NCI-H146 treated with DMSO at 0.1 percent for 48 hours (cell line): ENCODE measurements around the gene AKAP13.
"Not testable (repeated sequence)": the region's sequence is repeated elsewhere in the genome, so short reads cannot be mapped to it uniquely, and the experiment has no call there.

Experiments
- DNase-seq: peaks from one replicate; lab custom pipeline; 2025; ENCODE audit not compliant: unreplicated experiment; lab: John Stamatoyannopoulos, UW

AKAP13 gene

DNA sequence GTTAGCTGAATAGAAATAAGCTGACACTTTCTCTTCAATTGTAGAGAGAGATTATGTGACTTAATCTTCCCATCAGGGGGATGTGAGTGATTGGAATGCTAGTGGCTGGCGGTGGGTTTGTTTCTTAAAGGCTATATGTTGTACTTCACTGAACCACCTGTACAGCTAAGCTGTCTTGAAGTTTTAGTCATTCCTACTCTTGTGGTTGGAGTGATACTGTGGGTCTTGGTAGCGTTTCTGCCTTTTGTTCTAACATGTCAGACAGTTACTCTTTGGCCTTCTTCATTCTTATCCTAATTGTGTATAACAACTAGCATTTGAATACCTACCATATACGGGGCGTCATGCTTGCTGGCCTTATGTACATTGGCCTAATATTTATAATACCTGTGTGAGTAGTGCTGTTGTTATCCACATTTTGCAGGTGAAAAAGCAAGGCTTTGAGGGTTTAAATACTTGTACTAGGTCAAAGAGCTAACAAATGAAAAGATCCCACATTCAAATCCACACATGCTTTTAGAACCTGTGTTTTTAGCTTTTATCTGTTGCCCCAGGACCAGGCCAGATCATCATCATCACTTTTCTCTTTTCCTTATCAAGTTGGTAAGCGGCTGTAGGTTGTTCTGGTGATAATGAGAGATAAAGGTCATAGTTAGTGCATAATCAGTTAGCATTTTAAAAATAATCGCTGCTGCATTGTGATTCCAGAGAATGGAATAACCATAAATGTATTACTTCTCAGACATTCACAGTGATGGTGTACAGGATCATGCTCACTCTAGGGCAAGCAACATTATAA is 50.2 kb downstream of the AKAP13 start:
- no peak for DNase-seq

DNA sequence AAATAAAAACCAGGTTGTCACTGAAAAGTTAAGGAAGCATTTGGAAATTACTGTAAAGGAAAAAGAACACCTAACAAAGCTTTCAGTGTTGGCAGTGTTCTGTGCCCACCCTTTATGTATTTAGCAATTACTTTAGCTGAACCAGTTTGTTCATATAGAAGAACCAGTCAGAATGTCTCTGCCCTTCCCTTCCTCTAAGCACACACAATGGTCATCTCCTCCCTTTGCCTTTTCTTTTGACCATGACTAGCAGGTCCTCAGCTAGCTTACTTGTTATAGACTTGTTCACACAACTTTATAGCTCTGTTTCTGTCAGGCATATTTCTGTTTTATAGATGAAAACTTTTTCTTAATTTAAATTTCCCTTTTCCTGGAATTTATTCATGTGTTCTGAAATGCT is 59.6 kb downstream of the AKAP13 start:
- DNase-seq: no peak

DNA sequence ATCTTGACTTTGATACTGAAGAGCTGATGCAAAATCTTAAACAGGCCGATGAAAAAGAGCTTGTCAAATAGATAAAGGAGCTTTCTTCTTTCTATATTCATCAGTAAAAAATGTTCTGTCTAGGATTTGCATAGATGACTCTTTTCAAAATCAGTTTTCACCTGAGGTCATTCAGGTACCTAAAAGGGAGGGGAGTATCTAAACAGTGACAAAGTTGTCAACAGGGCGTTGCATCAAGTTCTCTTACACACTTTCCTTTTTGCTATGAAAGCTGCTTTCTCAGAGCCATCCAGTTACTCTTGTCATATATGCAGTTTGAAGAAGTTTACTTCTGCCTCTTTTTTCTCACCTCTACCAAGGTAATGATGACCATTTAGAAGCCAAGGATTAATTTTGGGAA is 60.0 kb downstream of the AKAP13 start:
- DNase-seq: no peak

DNA sequence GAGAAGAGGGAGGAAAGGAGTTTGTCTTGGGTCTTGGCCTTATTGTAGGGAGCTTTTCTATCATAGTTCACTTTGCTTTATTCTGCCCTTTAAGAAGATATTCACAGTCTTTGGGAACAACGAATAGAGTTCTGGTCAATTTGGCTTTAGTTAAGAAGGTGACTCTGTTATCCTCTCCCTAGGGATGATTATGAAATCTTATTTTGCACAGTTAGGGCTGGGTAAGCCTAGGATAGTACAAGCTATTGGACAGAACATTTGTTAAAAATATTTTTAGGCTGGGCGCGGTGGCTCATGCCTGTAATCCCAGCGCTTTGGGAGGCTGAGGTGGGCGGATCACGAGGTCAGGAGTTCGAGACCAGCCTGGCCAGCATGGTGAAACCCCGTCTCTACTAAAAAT is 61.5 kb downstream of the AKAP13 start:
- DNase-seq: not testable (repeated sequence)

DNA sequence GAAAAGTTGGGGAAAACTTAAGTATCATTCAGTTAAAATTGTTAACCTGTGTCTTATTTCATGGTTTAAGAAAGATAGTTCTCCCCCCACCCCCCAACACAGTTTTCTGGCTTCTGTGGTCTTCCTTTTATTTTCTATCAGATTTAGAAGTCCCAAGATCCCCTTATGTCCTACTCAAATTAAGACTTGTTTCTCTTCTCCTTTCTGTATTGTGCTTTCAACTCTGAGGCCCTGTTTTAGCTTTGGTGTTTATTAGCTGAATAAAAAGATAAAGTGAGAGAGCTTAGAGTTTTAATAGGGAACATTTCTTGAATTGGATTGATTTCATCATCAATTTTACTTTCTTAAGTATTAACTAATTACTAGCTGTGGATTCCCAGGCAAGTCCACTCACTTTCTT is 62.6 kb downstream of the AKAP13 start:
- DNase-seq: no peak

DNA sequence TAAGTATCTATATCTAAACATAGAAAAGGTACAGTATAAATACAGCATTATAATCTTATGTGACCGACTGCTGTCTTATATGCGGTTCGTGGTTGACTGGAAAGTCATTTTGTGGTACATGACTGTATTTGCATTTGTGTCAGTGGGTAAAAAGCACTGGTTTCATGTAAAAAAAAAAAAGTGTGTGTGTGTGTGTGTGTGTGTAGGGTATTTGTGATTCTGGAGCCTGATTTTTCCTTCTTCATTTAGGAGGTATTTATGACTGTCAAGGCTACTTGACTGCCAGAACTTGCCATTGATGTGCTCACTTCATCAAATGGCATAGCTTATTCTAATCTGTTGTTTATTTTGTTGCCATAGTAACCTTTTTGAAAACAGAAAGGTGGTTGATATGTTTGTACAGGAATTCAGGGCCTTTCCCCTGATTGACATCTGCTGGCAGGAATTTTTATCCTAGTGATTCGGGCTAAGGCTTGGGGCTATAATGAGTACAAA is 63.2 kb downstream of the AKAP13 start:
- peak; percentile 45 for DNase-seq

DNA sequence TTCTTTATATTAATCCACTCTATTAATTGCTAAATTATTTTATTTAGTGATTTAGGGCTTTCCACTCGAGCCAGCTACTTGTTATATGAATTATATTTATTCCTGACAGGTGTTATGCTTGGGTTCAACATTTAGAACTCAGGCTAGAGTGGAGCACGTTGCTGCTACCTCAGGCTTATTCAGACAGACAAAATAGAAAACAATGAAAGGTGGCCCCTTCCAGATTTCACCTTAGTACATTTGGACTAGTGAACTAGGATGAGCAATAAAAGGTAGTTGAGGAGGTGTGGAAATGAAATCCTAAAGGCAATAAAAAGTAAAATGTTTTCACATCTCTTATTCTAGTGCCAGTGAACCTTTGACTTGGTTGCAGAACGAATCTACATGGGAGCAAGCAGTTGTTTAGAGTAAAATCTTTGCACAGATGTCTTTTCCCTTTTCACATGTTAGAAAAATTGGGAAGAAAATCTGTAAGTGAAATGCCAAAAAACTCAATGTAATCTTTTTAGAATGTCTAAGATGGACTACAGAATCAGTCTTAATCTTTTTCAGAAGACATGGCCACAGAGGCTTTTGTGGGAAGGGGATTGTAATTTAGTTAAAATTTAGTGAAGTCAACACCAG is 63.8 kb downstream of the AKAP13 start:
- DNase-seq: no peak

DNA sequence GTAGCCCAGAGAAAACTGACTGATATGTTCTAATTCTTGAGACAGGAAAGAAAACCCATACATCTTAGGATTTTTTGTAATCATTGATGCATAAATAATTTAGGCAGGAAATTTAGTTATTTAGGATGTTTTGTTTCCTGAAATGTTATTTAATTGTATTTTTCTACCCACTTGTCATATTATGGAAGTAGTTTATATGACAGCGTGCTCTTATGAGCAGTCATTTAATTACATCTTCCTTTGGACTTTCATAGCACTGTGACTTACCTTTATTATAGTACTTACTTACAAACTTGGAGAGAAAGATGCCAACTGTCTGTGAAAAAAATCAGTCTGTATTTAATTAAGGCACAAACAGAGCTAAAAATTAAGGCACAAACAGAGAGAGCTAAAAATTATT is 65.0 kb downstream of the AKAP13 start:
- DNase-seq: no peak

DNA sequence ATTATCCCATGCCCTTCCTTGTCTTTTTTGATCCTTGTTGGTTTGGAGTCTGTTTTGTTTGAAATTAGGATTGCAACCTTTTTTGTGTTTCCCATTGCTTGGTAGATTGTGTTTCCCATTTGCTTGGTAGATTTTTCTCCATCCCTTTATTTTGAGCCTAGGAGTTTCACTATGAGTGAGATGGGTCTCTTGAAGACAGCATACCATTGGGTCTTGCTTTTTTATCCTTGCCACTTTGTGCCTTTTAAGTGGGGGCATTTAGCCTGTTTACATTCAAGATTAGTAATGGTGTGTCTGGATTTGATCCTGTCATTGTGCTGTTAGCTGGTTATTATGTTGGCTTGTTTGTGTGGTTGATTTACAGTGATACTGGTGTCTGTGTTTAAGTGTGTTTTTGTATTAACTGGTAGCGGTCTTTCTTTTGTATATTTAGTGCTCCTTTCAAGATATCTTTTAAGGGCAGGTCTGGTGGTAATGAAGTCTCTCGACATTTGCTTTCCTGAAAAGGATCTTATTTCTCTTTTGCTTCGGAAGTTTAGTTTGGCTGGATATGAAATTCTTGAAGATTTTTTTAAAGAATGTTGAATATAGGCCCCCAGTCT is 70.8 kb downstream of the AKAP13 start:
- no peak for DNase-seq

DNA sequence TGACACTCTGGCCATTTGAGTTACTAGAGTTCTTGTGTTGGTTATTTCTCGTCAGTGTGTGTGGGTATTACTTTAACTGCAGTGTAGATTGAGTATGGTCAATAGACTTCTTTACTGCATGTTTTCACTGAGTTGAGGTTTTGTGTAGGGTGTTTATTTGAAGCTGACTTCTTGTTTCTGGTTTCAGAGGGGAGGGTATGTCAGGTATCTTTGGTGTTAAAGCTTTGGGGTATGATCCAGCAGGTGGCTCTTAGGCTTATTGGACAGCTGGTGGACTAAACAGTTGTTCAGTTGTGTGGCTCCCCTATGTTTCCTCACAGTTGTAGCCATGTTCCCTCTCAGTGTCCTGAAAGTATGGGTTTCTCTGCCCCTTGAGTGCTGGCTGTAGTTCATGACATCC is 72.0 kb downstream of the AKAP13 start:
- DNase-seq: no peak

DNA sequence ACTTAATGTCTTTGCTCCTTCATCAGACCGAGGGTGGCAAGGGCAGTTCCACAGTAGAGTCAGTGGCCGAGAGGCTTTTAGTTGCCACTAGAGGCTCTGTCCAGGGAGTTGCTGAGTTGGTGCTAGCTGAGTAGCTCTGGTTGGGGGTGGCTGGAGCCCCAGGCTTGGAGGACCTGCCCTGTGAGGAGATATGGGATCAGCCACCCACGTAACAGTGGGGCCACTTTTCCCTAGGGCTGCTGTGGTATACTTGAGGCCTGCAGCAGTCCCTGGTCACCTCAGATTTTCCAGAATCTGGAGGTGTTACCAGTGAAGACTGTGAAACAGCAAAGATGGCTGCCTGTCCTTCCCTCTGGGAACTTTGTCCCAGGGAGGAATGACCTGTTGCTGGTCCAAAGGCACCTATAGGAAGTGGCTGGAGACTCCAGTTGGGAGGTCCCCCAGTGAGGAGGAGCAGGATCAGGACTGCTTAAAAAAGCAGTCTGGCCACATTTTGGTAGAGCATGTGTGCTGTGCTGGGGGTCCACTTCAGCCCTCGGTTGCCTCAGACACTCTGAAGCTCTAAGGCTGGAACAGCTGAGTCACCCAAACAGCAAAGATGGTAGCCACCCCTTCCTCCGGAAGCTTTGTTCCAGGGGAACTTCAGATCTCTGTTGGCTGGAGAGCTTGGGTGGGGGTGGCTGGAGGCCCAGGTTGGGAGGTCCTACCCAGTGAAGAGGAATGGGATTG is 72.9 kb downstream of the AKAP13 start:
- DNase-seq: no peak

DNA sequence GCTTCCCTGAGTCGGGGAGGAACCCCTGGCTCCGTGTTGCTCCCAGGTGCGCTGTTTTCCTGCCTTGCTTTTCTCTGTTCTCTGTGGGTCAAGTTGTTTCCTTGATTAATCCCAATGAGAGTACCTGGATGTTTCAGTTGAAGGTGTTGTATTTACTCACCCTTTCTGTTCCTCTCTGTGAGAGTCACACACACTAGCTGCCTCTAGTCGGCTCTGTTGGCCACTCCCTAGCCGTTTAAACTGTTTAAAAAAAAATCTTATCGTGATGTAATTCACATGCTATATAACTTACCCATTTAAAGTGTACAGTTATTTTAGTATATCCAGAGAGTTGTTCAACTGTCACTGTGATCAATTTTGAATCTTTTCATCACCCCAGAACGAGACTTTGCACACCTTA is 74.0 kb downstream of the AKAP13 start:
- DNase-seq: no peak

DNA sequence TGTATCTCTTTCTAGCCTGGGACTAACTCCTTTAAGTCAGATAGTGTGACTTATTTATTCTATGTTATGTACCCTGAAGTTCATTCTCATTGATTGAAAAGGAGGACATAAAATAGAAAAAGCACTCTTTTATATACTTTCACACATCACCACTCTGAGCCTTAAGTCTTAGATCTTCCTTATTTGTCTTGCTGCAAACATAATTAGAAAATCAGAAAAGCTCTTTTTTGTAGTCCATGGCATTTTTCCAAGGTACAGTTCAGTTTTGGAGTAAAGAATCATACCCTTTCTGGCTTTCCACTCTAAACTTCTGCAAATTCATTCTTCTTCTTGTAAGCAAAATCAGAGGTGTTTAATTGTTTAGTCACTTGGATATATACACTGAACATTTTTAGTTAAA is 75.5 kb downstream of the AKAP13 start:
- DNase-seq: no peak

DNA sequence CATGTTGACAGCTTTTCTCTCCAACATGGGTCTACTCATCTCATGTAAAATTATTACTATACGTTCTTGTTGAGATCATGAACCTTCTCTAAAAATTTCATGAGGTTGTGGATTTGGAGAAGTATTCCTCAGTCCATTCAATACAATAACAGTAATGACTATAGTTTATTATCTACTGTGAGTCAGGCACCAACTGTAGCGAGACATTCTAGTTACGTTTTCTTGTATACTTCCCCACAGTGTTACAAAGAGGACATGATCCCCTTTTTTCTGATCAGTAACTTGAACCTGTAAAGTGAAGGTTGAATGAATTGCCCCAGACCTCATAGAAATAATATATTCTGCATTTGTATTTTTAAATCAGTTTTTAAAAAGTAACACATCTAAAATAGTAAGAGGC is 76.4 kb downstream of the AKAP13 start:
- DNase-seq: no peak

DNA sequence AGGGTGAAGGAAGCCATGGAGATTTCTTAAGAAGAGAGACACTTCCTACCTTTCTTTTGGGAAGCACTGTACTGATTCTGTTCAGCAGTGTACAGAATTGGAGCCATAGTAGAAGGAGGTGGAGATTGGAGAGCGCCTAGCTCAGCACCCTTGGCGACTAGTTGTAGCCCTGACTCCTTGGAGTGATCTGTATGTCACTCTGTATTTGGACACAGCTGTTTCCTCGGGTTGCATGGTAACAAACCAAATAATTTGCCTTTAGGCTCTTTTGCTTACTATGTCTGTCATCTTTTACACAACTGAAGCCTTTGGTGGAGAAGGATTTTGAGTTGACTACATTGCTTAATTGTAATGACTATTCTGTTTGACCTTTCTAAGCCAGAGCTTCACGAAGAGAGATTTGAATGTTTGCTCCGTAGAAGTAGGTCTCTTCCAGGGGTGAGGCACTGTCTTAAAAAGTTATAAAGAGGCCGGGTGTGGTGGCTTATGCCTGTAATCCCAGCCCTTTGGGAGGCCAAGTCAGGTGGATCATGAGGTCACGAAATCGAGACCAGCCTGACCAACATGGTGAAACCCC is 77.1 kb downstream of the AKAP13 start:
- no peak for DNase-seq

DNA sequence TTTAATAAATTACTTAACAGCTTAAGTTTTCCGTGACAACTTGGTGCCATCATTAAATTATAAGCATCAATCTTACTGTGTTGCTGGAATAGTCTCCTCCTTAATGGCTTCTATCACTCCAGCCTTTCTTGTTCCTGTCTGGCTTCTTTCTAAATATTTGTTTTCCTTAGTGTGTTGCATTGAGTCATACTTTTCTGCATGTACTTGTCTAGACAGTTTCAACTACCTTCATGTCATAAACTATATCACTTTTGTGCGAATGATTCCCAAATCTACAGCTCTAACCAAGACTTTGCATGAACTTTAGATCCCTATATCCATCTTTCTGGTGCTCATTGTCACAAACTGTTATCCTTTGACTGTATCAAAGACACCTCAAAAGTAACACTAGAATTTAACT is 78.4 kb downstream of the AKAP13 start:
- DNase-seq: no peak

DNA sequence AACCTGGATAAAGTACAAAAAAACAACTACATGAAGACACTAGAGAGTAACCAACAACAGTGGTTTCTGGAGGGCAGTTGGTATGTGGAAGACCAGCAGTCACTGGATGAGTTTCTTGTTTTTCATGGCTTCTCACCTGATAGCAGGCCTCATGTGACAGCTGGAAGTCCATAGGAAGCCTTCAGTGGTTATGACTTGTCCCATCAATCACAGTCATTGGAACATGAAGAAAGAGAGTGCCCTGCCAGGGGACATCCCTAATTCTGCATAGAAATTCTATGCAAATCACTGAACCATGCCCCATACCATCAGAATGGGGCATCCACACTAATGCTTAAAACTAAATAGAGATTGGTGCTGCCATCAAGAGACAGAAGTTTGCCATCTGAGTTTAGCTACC is 81.6 kb downstream of the AKAP13 start:
- no peak for DNase-seq

DNA sequence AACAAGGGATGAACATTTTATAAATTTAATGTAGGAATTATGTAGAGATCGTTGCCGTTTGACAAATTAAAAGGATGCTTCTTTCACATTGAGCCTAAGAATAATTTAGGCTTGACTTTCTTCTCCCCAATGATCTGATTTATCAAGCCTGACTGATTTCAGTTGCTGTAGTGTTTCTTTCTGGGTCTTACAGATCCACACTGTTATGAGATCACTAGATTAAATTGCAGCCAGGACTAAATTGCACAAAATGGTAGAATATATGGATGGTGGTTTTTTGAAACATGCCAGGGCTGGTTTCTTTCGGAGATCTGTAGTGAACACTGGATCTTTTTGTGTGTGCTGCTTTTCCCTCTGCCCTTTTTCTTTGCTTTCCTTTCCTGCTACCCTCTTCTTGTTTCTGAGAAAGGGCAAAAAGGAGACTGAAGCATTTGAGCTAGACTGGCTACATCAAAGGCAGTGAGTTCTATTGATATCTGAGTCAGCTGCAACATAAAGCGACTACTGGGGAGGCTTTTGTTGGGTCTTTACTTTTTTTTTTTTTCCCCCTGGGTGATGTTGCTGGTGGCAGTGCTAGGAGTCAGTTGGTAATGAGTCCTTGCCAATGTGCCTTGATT is 83.0 kb downstream of the AKAP13 start:
- DNase-seq: no peak

DNA sequence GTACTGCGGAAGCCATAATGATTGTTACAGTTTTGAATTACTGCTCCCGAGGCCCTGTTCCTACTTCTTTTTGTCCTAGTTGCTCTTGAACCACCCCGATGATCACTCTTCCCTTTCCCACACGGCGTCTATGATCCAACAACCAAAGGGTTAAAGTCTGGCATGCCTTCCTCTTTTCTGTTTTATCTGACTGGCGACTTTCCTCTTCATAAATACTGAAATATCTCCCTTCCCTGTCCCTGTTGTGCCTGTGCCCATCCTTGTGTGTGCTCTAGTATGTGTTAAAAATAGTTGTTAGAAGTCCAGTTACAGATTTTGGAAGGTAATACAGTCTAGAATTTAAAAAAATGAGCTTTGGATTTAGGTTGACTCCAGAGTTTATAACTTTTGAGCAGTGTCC is 83.6 kb downstream of the AKAP13 start:
- no peak for DNase-seq

DNA sequence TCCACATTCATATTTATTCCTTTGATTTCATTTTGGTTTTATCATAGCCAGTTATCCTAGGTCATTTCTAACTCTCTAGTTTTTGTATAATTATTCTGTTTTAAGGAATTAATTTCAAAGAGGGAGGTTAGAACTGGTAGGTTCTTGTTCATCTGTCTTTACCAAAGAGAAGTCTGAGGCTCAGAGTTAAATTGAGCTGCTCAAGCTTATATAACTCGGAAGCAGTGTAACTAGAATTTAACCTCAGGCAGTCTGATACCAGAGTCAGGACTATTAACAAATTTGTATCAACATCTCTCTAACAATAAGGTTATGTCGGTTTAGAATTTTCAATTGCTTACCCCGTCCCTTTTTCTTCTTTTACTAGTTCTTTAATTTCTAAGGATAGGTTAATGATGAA is 84.1 kb downstream of the AKAP13 start:
- DNase-seq: no peak
